NCI-H345 treated with DMSO at 0.1 percent for 48 hours (cell line): ENCODE measurements around the gene TXLNA.
A peak's percentile ranks its signal among the peaks of the same experiment; 100 is the strongest.

Experiments used
- DNase-seq: peaks from one replicate; lab custom pipeline; 2025; ENCODE audit not compliant: unreplicated experiment; lab: John Stamatoyannopoulos, UW

Gene TXLNA

DNA sequence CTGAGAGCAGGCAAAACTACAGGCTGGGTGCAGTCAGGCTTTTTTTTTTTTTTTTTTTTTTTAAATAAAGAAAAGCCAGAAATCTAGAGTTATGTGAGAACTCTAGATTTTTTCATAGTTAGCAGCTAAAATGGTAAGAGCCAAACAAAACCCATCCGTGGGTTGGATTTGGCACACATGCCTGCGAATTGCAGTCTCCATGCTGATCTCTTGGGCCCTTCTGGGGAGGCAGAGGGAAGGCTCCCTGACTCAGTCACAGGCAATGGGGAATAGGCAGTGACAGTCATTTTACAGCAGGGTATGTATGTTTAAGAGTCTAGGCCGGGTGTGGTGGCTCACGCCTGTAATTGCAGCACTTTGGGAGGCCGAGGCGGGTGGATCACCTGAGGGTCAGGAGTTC lies 2.6 kb downstream of the TXLNA start:
- DNase-seq, result no peak

DNA sequence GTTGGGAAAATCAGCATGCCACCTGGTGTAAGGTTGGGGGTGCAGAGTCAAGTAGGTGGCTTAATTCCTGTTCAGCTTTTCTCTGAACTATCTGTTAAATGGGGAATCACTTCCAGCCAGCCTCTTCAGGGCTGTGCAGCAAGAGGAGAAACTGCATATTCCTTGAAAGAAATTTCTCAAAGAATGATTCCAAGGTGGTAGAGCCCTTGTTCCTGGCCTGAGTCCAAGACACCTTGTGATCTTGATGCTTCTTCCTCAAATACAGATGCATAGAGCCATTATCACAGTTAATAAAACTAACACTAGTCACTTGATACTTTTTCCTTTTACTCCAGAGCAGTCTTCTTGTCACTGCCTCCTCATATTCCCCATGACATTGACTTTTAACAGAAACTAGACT lies 5.2 kb downstream of the TXLNA start:
- DNase-seq, result no peak

DNA sequence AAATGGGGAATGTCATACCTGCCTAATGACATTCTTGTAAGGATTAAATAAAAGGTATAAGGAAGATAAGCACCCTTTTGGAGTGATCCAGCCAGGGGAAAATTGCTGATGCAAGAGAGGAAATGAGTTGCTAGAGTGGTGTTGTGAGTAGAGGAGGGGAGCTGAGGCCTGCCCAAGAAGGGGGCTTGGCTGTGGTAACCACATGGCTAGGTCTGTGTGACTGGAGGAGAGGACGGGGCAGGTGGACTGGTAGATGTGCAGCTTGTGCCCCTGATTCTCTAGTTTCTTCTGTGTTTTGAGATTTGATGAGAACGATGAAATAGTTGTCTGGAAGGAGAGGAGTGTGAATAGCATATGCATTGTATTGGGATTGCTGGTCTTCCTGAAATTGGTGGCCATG lies 6.6 kb downstream of the TXLNA start:
- DNase-seq, result no peak

DNA sequence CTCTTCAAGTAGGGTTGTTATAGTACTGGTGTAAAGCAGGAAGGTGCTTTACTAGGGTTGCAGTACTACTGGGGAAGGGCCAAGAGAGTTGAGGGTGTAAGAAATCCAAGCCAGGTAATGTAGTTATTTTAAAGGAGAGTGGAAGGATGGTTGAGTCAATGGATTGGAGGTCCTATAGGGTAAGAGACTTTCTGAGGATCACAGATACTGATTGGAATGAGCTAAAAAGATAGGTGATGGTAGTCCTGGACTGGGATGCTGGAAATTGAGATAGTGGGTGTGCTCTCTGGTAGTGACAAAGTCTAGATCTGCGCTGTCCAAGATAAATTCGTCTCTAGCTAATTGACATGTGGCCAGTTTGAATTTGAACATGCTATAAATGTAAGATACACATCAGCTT lies 7.0 kb downstream of the TXLNA start:
- no peak for DNase-seq

DNA sequence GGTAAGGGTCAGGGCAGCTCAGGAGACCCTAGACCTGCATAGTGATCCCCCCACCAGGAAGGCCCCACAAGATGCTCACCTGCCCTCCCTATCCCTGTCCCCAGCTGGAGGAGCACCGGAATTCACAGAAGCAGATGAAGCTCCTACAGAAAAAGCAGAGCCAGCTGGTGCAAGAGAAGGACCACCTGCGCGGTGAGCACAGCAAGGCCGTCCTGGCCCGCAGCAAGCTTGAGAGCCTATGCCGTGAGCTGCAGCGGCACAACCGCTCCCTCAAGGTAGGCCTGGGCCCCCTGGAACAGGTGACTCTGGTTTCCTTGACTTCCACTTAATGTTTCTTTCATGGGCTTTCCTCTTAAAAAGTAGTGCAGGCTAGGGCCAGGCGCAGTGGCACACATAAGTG lies 8.4 kb downstream of the TXLNA start:
- no peak for DNase-seq

DNA sequence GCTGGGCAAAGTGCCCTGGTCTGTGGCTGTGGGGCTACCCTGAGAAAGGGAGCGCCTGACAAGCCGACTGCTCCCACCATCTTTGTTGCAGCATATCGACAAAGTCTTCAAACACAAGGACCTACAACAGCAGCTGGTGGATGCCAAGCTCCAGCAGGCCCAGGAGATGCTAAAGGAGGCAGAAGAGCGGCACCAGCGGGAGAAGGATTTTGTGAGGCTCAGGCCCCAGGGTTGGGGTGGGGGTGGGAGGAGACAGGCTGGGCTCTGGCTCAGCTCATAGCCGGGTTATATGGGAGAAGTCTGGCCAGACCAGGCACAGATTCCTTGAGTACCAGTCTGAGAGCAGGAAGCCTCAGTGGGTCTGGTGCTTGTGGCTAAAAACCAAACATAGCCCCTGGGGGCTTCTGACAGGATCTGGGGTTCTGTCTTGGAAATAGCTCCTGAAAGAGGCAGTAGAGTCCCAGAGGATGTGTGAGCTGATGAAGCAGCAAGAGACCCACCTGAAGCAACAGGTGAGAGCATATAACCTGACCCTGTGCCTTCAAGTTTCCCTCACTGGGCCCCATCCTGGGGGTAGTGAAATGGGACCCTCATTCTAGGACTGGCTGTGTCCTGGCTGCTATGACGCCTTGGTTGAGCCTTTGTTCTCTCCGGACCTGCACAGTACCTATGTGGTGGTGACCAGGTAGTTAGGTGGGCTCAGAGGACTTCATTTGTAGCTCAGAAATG lies 12.9 kb downstream of the TXLNA start:
- DNase-seq, result no peak

DNA sequence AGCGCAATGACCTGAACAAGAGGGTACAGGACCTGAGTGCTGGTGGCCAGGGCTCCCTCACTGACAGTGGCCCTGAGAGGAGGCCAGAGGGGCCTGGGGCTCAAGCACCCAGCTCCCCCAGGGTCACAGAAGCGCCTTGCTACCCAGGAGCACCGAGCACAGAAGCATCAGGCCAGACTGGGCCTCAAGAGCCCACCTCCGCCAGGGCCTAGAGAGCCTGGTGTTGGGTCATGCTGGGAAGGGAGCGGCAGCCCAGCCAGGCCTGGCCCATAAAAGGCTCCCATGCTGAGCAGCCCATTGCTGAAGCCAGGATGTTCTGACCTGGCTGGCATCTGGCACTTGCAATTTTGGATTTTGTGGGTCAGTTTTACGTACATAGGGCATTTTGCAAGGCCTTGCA lies 15.5 kb downstream of the TXLNA start:
- no peak for DNase-seq

DNA sequence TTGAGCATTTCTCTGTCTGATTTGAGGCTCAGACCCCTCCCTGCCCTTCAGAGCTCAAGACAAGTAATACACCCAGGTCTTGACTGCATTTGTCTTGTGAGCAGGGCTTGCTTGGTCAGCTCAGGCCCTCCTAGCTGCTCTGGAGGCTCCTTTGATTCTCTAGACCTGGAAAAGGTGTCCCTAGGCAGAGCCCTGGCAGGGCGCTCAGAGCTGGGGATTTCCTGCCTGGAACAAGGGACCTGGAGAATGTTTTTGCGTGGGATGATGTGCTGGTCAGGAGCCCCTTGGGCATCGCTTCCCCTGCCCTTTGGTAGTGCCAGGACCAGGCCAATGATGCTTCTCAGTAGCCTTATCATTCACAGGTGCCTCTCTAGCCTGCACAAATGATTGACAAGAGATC lies 16.1 kb downstream of the TXLNA start:
- no peak for DNase-seq

DNA sequence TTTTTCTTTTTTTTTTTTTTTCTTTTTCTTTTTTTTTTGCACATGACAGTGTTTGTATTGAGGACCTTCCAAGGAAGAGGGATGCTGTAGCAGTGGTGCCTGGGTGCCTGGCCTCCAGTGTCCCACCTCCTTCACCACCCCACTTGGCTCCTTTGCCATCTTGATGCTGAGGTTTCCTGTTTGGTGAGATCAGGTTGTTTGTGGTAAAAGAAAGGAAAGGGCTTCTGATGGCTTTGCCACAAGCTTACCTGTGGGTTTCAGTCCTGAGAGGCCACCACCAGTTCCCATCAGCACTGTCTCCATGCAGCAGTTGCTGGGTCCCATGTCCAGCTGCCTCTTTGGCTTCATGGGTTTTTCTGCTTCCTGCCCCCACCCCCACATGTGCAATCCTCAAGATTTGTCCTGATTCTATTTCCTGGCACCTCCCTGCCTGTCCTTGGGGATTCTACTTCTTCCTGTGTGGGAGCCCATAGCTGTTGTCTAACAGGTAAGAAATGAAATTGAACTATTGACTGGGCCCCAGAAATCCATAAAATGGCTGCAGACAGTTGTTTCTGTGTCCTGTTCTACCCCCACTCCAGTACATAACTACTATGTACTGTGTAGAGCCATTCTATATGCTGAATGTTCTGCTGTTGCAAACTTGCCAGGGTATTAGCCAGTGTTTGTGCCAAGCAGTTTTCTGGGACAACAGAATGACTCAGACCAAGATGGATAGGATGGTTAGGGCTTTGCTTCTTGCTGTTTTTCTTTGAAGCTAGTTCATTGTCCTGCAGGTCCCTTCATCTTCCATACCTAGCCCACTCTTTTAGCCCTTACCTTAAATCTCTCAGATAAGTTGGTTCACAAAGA lies 16.7 kb downstream of the TXLNA start:
- DNase-seq, result no peak

DNA sequence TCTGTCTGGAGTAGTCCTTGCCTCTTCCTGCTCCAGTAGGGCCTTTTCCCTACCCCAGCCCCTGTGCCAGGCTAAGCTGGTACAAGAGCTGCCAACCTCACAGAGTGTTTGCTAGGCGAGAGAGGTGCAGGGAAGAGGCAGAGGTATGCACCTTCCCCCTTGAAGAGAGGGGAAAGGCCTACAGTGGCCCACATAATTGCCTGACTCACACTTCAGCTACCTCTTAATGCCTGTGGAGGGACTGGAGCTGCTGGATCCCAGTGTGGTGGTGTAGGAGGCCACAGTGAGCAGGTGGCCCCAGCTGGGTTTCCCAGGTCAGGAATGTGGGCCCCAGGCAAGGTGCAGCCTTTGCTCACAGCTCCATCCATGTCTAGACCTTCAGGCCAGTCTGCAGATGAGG lies 17.6 kb downstream of the TXLNA start:
- DNase-seq, result no peak

DNA sequence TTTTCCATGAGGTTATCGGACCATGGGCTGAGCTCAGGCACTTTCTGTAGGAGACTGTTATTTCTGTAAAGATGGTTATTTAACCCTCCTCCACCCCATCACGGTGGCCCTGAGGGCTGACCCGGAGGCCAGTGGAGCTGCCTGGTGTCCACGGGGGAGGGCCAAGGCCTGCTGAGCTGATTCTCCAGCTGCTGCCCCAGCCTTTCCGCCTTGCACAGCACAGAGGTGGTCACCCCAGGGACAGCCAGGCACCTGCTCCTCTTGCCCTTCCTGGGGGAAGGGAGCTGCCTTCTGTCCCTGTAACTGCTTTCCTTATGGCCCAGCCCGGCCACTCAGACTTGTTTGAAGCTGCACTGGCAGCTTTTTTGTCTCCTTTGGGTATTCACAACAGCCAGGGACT lies 18.4 kb downstream of the TXLNA start:
- DNase-seq, result no peak

DNA sequence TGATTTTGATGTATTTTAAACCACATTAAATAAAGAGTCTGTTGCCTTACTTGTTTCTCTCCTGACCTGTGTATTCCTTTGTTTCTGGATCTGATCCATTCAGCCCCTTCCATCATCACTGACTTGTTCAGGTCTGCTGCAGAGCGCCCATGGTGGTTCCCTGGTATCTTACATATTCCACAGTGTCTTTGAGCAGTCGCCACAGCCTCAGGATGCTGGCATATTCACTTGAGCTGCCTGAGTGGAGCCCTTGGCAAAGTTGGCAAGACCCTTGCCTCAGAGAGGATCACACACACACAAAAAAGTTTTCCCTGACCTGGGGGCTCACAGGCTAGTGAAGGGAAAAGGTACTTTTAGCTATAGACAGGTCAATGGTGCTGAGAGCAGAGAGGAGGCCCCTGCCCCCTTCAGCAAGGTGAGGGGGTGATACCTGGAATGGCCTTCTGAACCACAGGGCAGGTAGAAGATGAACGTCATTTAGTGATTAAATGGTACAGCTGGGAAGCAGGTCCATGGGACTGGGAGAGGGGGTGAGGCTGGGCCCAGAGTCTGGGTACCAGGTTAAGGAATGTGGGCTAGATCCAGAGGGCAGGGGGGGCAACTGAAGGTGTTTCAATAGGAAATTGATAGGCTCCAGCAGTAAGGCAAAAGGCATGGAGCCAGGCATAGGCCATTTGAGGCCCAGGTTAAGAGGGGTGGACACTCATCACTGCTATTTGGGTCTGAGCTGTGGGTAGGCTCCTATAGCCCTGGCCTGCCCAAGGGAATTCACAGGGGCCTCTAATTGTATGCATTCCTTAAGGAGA lies 19.0 kb downstream of the TXLNA start:
- DNase-seq, result no peak

DNA sequence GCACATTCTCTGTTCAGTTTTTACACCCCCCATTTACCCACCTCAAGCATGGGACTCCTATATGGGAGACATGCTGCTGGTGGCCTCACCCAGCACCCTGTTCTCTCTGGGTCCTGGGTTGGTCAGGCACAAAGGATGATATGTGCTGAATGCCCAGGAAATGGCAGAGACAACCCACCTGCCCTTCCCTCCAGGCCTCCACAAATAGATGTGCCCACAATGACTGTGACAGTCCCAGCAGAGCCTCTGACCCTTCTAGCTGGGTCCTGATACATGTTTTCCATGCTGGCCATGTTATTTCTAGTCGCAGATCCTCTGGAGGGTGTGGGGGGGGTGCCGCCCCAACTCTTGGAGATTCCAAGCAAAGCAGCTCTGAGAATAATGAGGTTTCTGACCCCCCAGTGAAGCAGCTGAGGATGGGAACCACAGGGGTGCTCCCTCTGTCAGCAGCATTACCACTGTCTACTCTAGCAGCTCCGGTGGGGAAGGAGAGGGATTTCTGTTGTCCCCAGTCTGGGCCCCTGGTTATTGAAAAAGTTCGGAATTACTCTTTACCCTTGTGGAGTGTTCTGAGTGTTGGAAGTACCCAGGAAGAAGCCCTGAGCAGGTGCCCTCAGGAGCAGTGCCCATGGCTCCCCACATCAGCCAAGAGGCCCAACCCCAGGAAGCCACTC lies 19.7 kb downstream of the TXLNA start:
- no peak for DNase-seq

DNA sequence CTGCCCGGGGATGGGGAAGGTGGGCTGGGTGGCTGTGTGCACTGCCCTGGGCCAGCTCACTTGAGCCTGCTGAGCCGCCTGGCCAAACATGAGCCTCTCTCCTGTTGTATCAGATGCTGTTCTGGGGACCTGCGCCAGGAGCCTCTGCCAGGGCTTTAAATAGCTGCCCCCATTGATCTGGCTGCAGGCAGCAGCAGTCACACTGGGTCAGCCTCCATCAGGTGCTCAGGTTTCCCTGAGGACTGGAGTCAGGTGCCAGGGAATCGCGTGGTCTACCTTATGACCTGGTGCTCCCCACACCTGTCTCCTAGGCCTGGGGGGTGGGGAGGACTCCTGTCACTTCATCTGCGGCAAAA lies 20.2 kb downstream of the TXLNA start:
- DNase-seq, result peak; percentile 34

DNA sequence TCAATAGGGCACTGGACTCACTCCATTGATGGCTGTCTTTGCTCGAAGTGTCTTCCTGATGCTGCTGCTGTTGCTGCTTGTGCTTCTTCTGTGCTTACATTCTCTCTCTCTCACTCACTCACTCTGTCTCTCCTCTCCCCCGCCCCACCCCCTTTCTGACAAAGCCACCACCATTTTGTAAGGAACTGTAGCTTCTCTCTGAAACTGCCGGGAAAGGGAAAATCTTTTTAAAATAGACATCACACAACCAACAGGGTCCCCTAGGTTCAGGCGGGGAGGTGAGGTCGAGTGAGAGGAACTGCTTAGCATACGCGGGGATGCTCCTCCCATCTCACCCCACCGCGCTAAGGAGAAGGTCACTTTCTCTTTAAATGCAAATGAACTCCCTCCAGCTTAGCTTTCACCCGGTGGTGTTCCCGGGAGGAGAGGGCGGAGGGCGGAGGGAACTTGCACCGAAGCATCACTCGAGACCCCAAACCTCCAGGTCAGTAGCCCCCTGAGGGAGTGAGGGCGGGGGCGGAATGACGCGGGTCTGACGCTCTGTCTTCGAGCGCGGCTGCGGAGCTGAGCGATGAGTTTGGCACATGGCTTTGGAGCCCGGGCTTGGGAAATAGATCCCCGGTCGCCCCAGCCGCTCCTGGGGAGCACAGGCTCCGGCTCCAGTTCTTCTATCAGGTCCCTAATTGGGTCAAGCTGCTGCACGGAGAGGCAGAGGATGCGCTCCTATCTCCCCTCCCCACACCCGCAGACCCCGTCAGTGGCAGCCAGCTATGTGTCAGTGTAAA lies 20.9 kb downstream of the TXLNA start, which contains the start of gene CCDC28B:
CCDC28B (plus strand) TSS at position 370 of the 785 bp plus-strand sequence. CDS start 1,341 bp downstream, outside the sequence.
- peak; percentile 39 for DNase-seq

DNA sequence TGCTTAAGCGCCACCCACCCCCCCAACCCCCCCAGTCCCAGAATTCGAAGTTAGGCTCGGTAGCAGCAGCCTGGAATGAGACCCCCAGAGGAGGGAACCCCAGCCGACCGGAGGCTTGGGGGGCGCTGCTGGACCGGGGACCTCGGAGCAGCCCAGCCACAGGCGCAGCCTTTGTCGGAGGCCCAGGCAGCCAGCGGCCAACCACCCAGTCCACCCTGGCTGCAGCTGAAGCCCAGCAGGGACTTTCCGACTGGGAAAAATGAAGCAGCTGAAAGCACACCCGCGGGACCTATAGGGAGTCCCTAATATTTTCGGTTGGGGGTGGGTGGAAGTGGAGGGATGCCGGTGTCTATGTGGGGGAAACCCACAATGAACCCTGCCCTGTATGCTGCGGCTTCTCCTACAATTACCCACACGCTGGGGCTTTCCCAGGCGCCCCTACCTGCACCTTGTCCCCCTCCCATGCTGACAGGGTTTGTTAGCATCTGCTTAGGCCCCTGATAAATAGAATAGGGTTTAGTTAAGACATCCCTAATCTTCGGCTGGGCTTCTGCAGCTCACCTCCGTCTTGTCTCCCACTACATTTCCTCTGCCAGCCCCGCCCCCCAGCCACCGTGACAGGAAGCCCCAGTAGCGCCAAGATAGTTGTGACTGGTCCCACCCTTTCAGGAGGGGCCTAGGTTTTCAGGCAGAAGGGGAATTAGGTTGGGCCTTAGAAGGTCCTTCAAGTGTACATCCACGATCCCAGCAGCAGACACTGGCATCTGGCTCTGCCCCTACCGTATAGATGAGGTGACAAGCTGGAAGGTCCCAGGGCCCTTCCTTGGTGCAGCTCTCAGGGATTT lies 21.8 kb downstream of the TXLNA start:
- DNase-seq, result no peak

DNA sequence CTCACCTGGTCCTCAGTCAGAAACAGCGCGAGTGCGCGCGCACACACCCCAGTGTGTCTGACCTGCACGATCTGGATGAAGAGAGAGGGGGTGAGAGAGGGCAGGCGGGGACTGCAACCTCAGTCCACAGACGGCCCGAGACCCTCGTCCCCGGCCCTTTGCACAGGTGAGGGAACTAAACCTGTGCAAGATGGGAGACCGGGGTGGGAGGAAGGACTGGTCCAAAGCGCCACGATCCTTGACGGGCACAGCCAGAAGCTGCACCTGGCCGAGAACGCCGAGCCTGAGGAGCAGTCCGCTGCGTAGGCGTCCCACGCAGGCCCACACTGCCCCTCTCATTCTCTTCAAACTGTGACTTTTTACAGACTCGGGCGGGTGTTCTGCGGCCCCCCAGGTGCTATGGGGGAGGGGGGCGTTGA lies 25.5 kb downstream of the TXLNA start:
- DNase-seq, result no peak

DNA sequence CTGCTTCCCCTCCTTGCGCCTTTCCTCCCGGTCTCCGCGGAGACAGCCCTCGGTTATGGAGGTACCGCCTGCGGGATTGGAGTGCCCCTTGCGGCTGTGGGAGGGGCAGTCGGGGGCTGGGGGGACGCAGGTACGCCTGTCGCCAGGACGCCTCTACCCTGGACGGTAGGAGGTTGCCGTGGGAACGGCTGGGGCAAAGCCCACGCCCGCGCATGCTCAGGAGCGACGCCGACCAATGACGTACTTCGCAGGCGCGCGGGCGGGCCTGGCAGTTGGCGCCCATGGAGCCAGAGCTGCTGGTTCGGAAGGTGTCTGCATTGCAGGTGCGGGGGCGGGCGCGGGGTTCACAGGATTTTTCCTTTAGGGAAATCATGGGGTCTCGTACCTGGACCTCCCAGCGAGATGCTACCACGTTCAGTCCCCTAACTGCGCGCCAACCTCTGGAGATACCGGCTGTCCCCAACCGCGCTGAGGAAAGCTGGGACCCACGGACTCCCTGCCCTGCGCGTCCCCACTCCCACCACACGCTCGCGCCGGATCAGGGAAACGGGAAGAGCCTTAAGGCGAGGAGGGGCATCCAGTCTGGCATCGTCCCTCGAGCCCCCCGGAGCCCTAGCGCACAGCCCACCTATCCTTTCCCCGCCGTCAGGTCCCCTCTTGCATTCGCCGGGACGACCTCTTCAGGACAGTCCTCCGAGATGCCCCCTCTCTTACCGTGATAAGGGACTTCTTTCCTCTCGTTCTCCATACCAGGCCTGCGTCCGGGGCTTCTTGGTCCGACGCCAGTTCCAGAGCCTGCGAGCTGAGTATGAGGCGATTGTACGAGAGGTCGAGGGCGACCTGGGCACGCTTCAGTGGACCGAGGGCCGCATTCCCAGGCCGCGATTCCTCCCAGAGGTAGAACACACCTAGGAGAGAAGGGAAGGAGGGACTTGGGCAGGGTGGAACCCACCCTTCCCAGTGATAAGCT lies 26.2 kb downstream of the TXLNA start, which contains the start of gene IQCC:
IQCC (plus strand) TSS at position 271 of the 970 bp plus-strand sequence; CDS start at position 282, 11 bp downstream.
- DNase-seq, result peak; percentile 84
